ENCODE measurements around the gene MVB12B. TPM values are rescaled to one million over a fixed set of nuclear protein-coding genes. Genes with fewer than 3 reads are reported as not detected.

The MVB12B gene
- total and polyA plus RNA-seq, 2 of the 13 experiments (the other 11 are each of a cell fraction or from before 2014, with no cell fraction given) = 12.1 to 30.1 TPM

DNA sequence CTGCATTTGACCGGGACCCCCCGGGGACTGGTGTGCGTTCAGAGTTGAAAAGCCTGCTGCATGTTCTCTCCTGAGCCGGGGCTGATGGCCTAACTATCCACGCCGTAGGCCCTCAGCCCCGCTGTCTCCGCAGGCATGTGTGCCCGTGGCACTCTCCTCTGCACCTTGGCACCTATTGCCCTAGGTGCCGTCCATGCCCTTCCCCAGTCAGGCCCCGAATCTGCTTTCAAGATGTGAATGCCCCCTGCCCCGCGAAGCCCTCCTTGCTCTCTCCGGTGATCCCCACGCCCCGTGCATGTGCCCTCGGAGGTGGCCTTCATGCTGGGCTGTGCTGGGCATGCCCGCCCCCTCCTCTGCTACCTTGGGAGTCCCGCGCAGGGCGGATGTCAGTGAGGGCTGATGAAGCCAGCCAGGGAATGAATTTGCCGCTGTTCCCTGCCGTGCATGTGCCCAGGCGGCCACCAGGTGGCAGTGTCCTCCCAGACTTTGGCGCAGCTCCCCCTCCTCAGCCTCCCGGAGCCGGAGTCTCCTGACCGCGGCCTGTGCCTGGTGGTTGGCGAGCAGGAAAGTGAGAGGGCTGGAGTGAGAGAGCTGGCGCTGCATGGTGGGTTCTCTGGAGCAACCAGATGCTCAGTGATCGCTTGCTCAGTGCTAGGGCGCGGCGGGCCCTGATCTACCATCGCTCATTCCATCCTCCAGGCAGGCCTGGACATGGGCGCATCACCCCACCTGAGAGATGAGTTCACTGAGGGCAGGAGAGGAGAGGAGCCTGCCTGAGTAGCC is 174.2 kb downstream of the MVB12B start (continued):
- TF ChIP-seq, protein P1, sequence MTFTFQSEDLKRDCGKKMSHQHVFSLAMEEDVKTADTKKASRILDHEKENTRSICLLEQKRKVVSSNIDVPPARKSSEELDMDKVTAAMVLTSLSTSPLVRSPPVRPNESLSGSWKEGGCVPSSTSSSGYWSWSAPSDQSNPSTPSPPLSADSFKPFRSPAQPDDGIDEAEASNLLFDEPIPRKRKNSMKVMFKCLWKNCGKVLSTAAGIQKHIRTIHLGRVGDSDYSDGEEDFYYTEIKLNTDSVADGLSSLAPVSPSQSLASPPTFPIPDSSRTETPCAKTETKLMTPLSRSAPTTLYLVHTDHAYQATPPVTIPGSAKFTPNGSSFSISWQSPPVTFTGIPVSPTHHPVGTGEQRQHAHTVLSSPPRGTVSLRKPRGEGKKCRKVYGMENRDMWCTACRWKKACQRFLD (CRISPR knock-in tag; IDR thresholded peaks at IDR 0.05; ENCODE audit: borderline replicate concordance) = no peak
- TF ChIP-seq GATAD2A (CRISPR knock-in tag; IDR thresholded peaks at IDR 0.05) (0 out of 2 replicates have a peak, but pooled peaks have one; percentile 31), SP1 (IDR thresholded peaks at IDR 0.05) (no peak), SP1 (CRISPR knock-in tag; IDR thresholded peaks at IDR 0.05) (peak; percentile 29; the same call in 1 of the 2 replicates), ZMYM3 (CRISPR knock-in tag; IDR thresholded peaks at IDR 0.05) (0 out of 2 replicates have a peak, but pooled peaks have one; percentile 13), ZNF17 (CRISPR knock-in tag; IDR thresholded peaks at IDR 0.05) (no peak), THAP11 (CRISPR knock-in tag; IDR thresholded peaks at IDR 0.05) (0 out of 2 replicates have a peak, but pooled peaks have one; percentile 20), ZNF205 (CRISPR knock-in tag; IDR thresholded peaks at IDR 0.05) (no peak), JARID2 (CRISPR knock-in tag; IDR thresholded peaks at IDR 0.05; ENCODE audit: insufficient replicate concordance) (no peak), SALL1 (CRISPR knock-in tag; IDR thresholded peaks at IDR 0.05) (peak; percentile 52; the same call in 1 of the 2 replicates), ZNF7 (CRISPR knock-in tag; IDR thresholded peaks at IDR 0.05) (no peak), ZFP36 (IDR thresholded peaks at IDR 0.05; ENCODE audit: borderline replicate concordance, low read depth, low read length, partially characterized antibody) (no peak), ZFX (CRISPR knock-in tag; IDR thresholded peaks at IDR 0.05; ENCODE audit: low read depth) (peak; percentile 59)
- TF ChIP-seq, protein P2, sequence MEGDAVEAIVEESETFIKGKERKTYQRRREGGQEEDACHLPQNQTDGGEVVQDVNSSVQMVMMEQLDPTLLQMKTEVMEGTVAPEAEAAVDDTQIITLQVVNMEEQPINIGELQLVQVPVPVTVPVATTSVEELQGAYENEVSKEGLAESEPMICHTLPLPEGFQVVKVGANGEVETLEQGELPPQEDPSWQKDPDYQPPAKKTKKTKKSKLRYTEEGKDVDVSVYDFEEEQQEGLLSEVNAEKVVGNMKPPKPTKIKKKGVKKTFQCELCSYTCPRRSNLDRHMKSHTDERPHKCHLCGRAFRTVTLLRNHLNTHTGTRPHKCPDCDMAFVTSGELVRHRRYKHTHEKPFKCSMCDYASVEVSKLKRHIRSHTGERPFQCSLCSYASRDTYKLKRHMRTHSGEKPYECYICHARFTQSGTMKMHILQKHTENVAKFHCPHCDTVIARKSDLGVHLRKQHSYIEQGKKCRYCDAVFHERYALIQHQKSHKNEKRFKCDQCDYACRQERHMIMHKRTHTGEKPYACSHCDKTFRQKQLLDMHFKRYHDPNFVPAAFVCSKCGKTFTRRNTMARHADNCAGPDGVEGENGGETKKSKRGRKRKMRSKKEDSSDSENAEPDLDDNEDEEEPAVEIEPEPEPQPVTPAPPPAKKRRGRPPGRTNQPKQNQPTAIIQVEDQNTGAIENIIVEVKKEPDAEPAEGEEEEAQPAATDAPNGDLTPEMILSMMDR (CRISPR knock-in tag; IDR thresholded peaks at IDR 0.05) = peak; percentile 99
- TF ChIP-seq, protein P3, sequence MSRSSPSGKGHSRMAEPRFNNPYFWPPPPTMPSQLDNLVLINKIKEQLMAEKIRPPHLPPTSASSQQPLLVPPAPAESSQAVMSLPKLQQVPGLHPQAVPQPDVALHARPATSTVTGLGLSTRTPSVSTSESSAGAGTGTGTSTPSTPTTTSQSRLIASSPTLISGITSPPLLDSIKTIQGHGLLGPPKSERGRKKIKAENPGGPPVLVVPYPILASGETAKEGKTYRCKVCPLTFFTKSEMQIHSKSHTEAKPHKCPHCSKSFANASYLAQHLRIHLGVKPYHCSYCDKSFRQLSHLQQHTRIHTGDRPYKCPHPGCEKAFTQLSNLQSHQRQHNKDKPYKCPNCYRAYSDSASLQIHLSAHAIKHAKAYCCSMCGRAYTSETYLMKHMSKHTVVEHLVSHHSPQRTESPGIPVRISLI (CRISPR knock-in tag; IDR thresholded peaks at IDR 0.05; ENCODE audit: borderline replicate concordance) = peak; percentile 53; the same call in 1 of the 2 replicates
- TF ChIP-seq, protein P4, sequence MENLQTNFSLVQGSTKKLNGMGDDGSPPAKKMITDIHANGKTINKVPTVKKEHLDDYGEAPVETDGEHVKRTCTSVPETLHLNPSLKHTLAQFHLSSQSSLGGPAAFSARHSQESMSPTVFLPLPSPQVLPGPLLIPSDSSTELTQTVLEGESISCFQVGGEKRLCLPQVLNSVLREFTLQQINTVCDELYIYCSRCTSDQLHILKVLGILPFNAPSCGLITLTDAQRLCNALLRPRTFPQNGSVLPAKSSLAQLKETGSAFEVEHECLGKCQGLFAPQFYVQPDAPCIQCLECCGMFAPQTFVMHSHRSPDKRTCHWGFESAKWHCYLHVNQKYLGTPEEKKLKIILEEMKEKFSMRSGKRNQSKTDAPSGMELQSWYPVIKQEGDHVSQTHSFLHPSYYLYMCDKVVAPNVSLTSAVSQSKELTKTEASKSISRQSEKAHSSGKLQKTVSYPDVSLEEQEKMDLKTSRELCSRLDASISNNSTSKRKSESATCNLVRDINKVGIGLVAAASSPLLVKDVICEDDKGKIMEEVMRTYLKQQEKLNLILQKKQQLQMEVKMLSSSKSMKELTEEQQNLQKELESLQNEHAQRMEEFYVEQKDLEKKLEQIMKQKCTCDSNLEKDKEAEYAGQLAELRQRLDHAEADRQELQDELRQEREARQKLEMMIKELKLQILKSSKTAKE (CRISPR knock-in tag; IDR thresholded peaks at IDR 0.05; ENCODE audit: borderline replicate concordance) = 0 out of 2 replicates have a peak, but pooled peaks have one; percentile 38
- TF ChIP-seq, protein P5, sequence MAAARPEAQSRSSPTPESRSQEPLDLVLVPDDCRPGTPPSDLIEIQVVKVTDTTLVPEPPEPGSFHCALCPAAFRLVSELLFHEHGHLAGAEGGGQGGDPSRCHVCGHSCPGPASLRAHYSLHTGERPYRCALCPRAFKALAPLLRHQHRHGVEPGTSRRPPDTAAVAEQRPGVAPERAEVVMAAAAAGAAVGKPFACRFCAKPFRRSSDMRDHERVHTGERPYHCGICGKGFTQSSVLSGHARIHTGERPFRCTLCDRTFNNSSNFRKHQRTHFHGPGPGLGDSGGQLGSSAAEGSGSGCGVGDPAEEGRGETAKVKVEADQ (CRISPR knock-in tag; IDR thresholded peaks at IDR 0.05; ENCODE audit: borderline replicate concordance) = no peak
- TF ChIP-seq, protein P6, sequence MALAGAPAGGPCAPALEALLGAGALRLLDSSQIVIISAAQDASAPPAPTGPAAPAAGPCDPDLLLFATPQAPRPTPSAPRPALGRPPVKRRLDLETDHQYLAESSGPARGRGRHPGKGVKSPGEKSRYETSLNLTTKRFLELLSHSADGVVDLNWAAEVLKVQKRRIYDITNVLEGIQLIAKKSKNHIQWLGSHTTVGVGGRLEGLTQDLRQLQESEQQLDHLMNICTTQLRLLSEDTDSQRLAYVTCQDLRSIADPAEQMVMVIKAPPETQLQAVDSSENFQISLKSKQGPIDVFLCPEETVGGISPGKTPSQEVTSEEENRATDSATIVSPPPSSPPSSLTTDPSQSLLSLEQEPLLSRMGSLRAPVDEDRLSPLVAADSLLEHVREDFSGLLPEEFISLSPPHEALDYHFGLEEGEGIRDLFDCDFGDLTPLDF (CRISPR knock-in tag; IDR thresholded peaks at IDR 0.05) = no peak
